ENCODE measurements around the gene EGLN1. TPM values are rescaled to one million over a fixed set of nuclear protein-coding genes. Genes with fewer than 3 reads are reported as not detected.

EGLN1 gene
- total RNA-seq, 1 experiment from 2014 or later = 57.8 TPM

GRCh38 chr1:231329483-231329882, 92.6 kb downstream of the EGLN1 start:
- no peak for DNase-seq (ENCODE audit: low spot score)

- no peak for DNase-seq (ENCODE audit: low spot score)
These were observed 94.5 kb downstream of the EGLN1 start for GRCh38 chr1:231327617-231328016.

DNA sequence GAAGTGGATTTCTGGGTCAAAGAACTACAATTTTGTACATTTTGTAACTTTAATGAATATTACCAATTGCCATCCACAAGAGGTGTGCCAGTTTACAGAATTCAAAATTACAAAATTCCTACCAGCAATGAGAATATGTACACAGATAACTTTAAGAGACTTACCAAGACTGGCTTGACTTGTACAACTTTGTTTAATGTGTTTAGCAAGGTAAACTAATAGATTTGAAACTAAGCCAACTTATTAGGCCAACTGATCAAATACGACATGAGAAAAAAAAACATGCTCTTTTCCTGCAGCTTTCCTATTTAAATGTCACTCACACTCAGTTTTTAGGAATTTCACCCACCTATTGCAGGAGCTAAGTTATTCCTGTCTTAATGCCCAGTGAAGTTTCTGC, 95.8 kb downstream of the EGLN1 start:
- DNase-seq (ENCODE audit: low spot score) = no peak

GRCh38 chr1:231324660-231325059, 97.4 kb downstream of the EGLN1 start:
- DNase-seq (ENCODE audit: low spot score) = no peak

- no peak for DNase-seq (ENCODE audit: low spot score)
These were observed 99.1 kb downstream of the EGLN1 start for GRCh38 chr1:231322880-231323530.

GRCh38 chr1:231319080-231319479, 103.0 kb downstream of the EGLN1 start:
- DNase-seq (ENCODE audit: low spot score) = no peak

- no peak for DNase-seq (ENCODE audit: low spot score)
These were observed 103.5 kb downstream of the EGLN1 start for GRCh38 chr1:231318568-231318967.

DNA sequence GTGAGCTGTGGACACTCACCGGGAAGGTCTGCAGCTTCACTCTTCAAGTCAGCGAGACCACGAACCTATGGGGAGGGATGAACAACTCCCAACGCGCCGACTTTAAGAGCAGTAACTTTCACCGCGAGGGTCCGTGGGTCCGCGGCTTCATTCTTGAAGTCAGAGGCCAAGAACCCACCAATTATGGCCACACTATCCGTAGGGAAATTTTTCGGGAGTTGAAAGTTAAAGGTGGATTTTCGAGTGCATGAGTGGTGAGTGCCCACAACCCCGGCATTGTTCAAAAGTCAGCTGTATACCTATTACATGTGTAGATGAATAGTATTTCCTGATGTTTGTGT, 104.1 kb downstream of the EGLN1 start:
- no peak for DNase-seq (ENCODE audit: low spot score)

GRCh38 chr1:231317306-231318014, 104.6 kb downstream of the EGLN1 start:
- no peak for DNase-seq (ENCODE audit: low spot score)

GRCh38 chr1:231315887-231316286, 106.2 kb downstream of the EGLN1 start:
- peak; percentile 22 for DNase-seq (ENCODE audit: low spot score)

Other genes starting within 250 kb of the EGLN1 start
- 129 and 134 TPM in 2 replicates for gene GNPAT, start 181.1 kb downstream of the EGLN1 start, total RNA-seq (2014; rRNA removed; shearing (Covaris generic))
- gene EXOC8, start 84.4 kb downstream of the EGLN1 start, total RNA-seq (2014; rRNA removed; shearing (Covaris generic)) = 15.9 and 19.4 TPM in 2 replicates
- 34.4 and 41.7 TPM in 2 replicates for gene SPRTN, start 84.0 kb downstream of the EGLN1 start, total RNA-seq (2014; rRNA removed; shearing (Covaris generic))
- 69.4 and 75.2 TPM in 2 replicates for gene TSNAX, start 106.4 kb upstream of the EGLN1 start, total RNA-seq (2014; rRNA removed; shearing (Covaris generic))
- gene DISC1, start 204.5 kb upstream of the EGLN1 start, total RNA-seq (2014; rRNA removed; shearing (Covaris generic)) = 5.0 and 5.2 TPM in 2 replicates